ENCODE data around the gene ERC1. TPM values are rescaled to one million over a fixed set of nuclear protein-coding genes. Genes with fewer than 3 reads are reported as not detected.

The ERC1 gene
- total RNA-seq, 2 donors from 2014 or later = 18.9 to 72.9 TPM

GRCh38 chr12:1504895-1505311 lies 513.9 kb downstream of the ERC1 start:
- TF ChIP-seq, protein P1, sequence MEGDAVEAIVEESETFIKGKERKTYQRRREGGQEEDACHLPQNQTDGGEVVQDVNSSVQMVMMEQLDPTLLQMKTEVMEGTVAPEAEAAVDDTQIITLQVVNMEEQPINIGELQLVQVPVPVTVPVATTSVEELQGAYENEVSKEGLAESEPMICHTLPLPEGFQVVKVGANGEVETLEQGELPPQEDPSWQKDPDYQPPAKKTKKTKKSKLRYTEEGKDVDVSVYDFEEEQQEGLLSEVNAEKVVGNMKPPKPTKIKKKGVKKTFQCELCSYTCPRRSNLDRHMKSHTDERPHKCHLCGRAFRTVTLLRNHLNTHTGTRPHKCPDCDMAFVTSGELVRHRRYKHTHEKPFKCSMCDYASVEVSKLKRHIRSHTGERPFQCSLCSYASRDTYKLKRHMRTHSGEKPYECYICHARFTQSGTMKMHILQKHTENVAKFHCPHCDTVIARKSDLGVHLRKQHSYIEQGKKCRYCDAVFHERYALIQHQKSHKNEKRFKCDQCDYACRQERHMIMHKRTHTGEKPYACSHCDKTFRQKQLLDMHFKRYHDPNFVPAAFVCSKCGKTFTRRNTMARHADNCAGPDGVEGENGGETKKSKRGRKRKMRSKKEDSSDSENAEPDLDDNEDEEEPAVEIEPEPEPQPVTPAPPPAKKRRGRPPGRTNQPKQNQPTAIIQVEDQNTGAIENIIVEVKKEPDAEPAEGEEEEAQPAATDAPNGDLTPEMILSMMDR (IDR thresholded peaks at IDR 0.05) = no peak
- TF ChIP-seq POLR2A (IDR thresholded peaks at IDR 0.05) = no peak
- TF ChIP-seq POLR2AphosphoS5 (IDR thresholded peaks at IDR 0.05) = no peak
- Histone ChIP-seq H3K36me3 (no peaks in the 10 kb centered on the region), H3K27ac (no peak overlapping the region), H3K9me3 (no peaks in the 10 kb centered on the region), H3K27me3 (replicated peaks; ENCODE audit: insufficient read depth) (no peaks in the 10 kb centered on the region), H3K4me3 (no peak overlapping the region), H3K4me1 (replicated peaks) (no peaks in the 10 kb centered on the region)
- DNase-seq (ENCODE audit: low spot score) = no peak
- intact Hi-C loops (cut with DNase I) = no loop called here
- 84% methylated on average over 14 of the region's 14 CpGs for WGBS

GRCh38 chr12:1505576-1505975 lies 514.6 kb downstream of the ERC1 start:
- H3K4me3 ChIP-seq = no peak overlapping the region
- H3K36me3 ChIP-seq = no peaks in the 10 kb centered on the region
- H3K27me3 ChIP-seq (replicated peaks; ENCODE audit: insufficient read depth) = no peaks in the 10 kb centered on the region
- H3K27ac ChIP-seq = no peak overlapping the region
- TF ChIP-seq, protein P1 (IDR thresholded peaks at IDR 0.05) = no peak
- no peak for TF ChIP-seq POLR2A (IDR thresholded peaks at IDR 0.05)
- TF ChIP-seq POLR2AphosphoS5 (IDR thresholded peaks at IDR 0.05) = no peak
- H3K4me1 ChIP-seq (replicated peaks) = no peaks in the 10 kb centered on the region
- WGBS = 98% methylated on average over 10 of the region's 10 CpGs
- intact Hi-C loops (cut with DNase I) = no loop called here
- H3K9me3 ChIP-seq = no peaks in the 10 kb centered on the region
- DNase-seq (ENCODE audit: low spot score) = no peak

DNA sequence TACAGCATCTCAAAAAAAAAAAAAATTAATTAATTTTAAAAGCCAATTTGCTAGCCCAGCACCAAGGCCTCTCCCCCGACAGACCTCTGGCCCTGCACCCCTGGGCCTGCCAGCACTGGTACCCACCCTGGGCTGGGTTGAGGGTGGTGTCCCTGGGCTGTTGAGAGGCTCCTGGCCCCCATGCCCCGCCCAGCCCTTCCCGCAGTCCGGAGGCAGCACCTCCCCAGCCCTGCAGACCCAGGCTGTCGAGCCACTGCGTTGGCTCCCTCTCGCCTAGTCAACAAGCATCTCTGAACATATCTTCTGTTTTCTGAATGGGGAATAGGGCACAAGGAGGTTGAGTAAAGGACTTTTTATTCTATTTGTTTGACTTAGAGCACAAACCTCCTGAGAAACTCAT lies 516.3 kb downstream of the ERC1 start:
- intact Hi-C loops (cut with DNase I) = no loop called here
- H3K27ac ChIP-seq = no peak overlapping the region
- no peak overlapping the region for H3K4me3 ChIP-seq
- H3K4me1 ChIP-seq (replicated peaks) = no peaks in the 10 kb centered on the region
- 87% methylated on average over 7 of the region's 7 CpGs for WGBS
- H3K36me3 ChIP-seq = no peaks in the 10 kb centered on the region
- TF ChIP-seq POLR2A (IDR thresholded peaks at IDR 0.05) (no peak), POLR2AphosphoS5 (IDR thresholded peaks at IDR 0.05) (no peak)
- TF ChIP-seq, protein P1 (IDR thresholded peaks at IDR 0.05) = no peak
- no peak for DNase-seq (ENCODE audit: low spot score)
- no peaks in the 10 kb centered on the region for H3K27me3 ChIP-seq (replicated peaks; ENCODE audit: insufficient read depth)
- H3K9me3 ChIP-seq = no peaks in the 10 kb centered on the region

- intact Hi-C loops (cut with DNase I) = no loop called here
- no peak for DNase-seq (ENCODE audit: low spot score)
- Histone ChIP-seq H3K36me3 (no peaks in the 10 kb centered on the region), H3K27me3 (replicated peaks; ENCODE audit: insufficient read depth) (no peaks in the 10 kb centered on the region), H3K4me3 (no peak overlapping the region), H3K9me3 (no peaks in the 10 kb centered on the region), H3K4me1 (replicated peaks) (no peaks in the 10 kb centered on the region), H3K27ac (no peak overlapping the region)
- WGBS = 89% methylated on average over 13 of the region's 14 CpGs
- no peak for TF ChIP-seq POLR2A (IDR thresholded peaks at IDR 0.05)
- TF ChIP-seq, protein P1 (IDR thresholded peaks at IDR 0.05) = no peak
- TF ChIP-seq POLR2AphosphoS5 (IDR thresholded peaks at IDR 0.05) = no peak
Observed at GRCh38 chr12:1509413-1510052, 518.5 kb downstream of the ERC1 start.
